ENCODE measurements around the gene CAMK1D. TPM values are rescaled to one million over a fixed set of nuclear protein-coding genes. Genes with fewer than 3 reads are reported as not detected.
"Not testable (repeated sequence)": the region's sequence is repeated elsewhere in the genome, so short reads cannot be mapped to it uniquely, and the experiment has no call there.

CAMK1D gene
- total RNA-seq, 1 experiment from 2014 or later: 3.8 TPM

DNA sequence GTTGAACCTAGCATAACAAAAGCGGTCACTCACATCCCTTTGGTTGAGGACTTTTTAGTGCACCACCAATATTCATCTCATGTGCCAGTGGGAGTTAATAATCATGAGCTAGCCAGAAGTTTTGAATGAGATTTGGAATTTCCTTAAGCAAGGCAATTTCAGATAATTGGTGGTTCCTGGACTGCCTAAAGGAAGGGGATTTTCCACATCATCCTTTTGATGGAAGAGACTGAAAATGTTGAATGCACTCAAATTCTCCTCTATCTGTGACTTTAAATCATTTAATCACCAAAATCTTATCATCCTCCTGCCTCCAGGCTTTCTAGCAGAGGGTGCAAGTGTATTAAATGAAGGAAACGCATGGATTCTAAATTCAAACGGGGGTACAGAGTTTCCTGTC, 391.5 kb downstream of the CAMK1D start:
- Histone ChIP-seq H3K4me1 (replicated peaks) (no peaks in the 10 kb centered on the region), H3K36me3 (no peaks in the 10 kb centered on the region), H3K4me3 (no peak overlapping the region), H3K27ac (no peak overlapping the region), H3K27me3 (replicated peaks) (no peaks in the 10 kb centered on the region), H3K9me3 (replicated peaks) (no peaks in the 10 kb centered on the region)
- DNase-seq (ENCODE audit: low read depth in 1 of 2, low spot score in 2 of 2): no peak

- Histone ChIP-seq H3K27me3 (replicated peaks) (no peaks in the 10 kb centered on the region), H3K36me3 (no peaks in the 10 kb centered on the region), H3K27ac (no peak overlapping the region), H3K4me3 (no peak overlapping the region), H3K4me1 (replicated peaks) (no peaks in the 10 kb centered on the region), H3K9me3 (replicated peaks) (no peaks in the 10 kb centered on the region)
- DNase-seq (ENCODE audit: low read depth in 1 of 2, low spot score in 2 of 2): no peak
Observed at GRCh38 chr10:12741360-12741804, 392.0 kb downstream of the CAMK1D start.

- no peak for DNase-seq (ENCODE audit: low read depth in 1 of 2, low spot score in 2 of 2)
- Histone ChIP-seq H3K27me3 (replicated peaks) (no peaks in the 10 kb centered on the region), H3K4me3 (no peak overlapping the region), H3K36me3 (no peaks in the 10 kb centered on the region), H3K4me1 (replicated peaks) (no peaks in the 10 kb centered on the region), H3K9me3 (replicated peaks) (no peaks in the 10 kb centered on the region), H3K27ac (no peak overlapping the region)
Observed at GRCh38 chr10:12742771-12743170, 393.4 kb downstream of the CAMK1D start.

- H3K27me3 ChIP-seq (replicated peaks); H3K4me1 ChIP-seq (replicated peaks); H3K27ac ChIP-seq: not testable (repeated sequence)
Observed at GRCh38 chr10:12743466-12743865, 394.1 kb downstream of the CAMK1D start.

GRCh38 chr10:12743941-12744340, 394.6 kb downstream of the CAMK1D start:
- Histone ChIP-seq H3K36me3 (no peaks in the 10 kb centered on the region), H3K4me3 (no peak overlapping the region), H3K27me3 (replicated peaks) (no peaks in the 10 kb centered on the region), H3K9me3 (replicated peaks) (no peaks in the 10 kb centered on the region), H3K4me1 (replicated peaks) (no peaks in the 10 kb centered on the region), H3K27ac (no peak overlapping the region)
- DNase-seq (ENCODE audit: low read depth in 1 of 2, low spot score in 2 of 2): no peak

More at GRCh38 chr10:12743466-12743865, 394.1 kb downstream of the CAMK1D start:
- not testable (repeated sequence) for H3K4me3 ChIP-seq; H3K9me3 ChIP-seq (replicated peaks); DNase-seq (ENCODE audit: low read depth in 1 of 2, low spot score in 2 of 2); H3K36me3 ChIP-seq

- H3K4me1 ChIP-seq (replicated peaks): no peaks in the 10 kb centered on the region
- H3K4me3 ChIP-seq: no peak overlapping the region
- H3K27ac ChIP-seq: no peak overlapping the region
- no peak for DNase-seq (ENCODE audit: low read depth in 1 of 2, low spot score in 2 of 2)
- no peaks in the 10 kb centered on the region for H3K9me3 ChIP-seq (replicated peaks)
- H3K27me3 ChIP-seq (replicated peaks): no peaks in the 10 kb centered on the region
- no peaks in the 10 kb centered on the region for H3K36me3 ChIP-seq
Observed at GRCh38 chr10:12748186-12748585, 398.8 kb downstream of the CAMK1D start.

DNA sequence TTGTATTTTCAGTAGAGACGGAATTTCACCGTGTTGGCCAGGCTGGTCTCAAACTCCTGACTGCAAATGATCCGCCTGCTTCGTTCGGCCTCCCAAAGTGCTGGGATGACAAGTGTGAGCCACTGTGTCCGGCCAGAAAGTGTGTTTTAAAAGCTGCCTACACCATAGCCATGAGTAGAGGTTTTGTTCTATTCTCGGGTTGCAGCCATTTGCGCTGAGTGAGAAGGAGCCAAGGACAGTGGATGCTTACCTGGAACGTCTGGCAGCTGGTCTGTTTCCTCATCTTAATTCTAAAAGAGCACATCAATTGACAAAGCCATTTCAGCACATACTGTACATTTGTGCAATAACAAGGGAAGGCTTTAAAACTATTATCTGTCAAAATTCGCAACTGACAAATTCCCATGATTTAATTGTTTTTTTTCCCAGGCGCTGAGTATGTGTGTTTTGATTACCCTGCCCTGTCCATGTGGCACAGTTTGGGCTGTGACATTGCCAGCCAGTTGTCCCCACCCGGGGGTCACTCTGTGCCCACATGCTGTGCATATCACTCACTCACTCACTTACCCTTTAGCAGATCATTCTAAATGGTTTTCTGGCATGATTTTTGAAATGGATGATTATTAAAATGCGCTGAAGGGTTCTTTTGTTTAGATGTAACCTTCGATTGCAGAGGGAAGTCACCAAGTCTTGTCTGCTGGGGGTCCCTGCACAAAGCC, 400.6 kb downstream of the CAMK1D start:
- no peak overlapping the region for H3K27ac ChIP-seq

DNA sequence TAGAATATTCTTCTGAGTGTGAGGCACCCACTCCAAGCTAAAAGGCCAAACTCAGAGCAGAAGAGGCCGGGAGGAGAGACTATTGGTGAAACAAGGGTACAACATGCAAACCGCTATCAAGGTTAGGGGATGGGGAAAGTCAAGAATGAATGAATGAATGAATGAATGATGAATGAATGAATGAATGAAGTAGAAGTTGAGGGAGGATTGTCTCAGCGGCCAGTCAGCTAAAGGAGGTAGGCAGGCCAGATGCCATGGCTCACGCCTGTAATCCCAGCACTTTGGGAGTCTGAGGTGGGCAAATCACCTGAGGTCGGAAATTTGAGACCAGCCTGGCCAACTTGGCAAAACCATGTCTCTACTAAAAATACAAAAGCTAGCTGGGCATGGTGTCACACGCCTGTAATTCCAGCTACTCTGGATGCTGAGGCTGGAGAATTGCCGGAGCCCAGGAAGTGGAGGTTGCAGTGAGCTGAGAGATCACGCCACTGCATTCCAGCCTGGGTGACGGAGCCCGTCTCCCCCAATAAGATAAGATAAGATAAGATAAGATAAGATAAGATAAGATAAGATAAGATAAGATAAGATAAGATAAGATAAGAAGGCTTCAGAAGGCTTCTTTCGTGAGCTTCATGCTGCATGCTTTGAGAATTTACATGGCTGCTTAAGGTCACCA, 401.3 kb downstream of the CAMK1D start:
- H3K4me3 ChIP-seq: no peak overlapping the region
- no peaks in the 10 kb centered on the region for H3K4me1 ChIP-seq (replicated peaks)
- DNase-seq (ENCODE audit: low read depth in 1 of 2, low spot score in 2 of 2): no peak
- no peaks in the 10 kb centered on the region for H3K36me3 ChIP-seq
- H3K9me3 ChIP-seq (replicated peaks): no peaks in the 10 kb centered on the region
- H3K27ac ChIP-seq: no peak overlapping the region
- H3K27me3 ChIP-seq (replicated peaks): no peaks in the 10 kb centered on the region

More for the DNA sequence above, 400.6 kb downstream of the CAMK1D start:
- Histone ChIP-seq H3K36me3 (no peaks in the 10 kb centered on the region), H3K4me1 (replicated peaks) (no peaks in the 10 kb centered on the region), H3K9me3 (replicated peaks) (no peaks in the 10 kb centered on the region), H3K27me3 (replicated peaks) (no peaks in the 10 kb centered on the region), H3K4me3 (no peak overlapping the region)
- no peak for DNase-seq (ENCODE audit: low read depth in 1 of 2, low spot score in 2 of 2)

- Histone ChIP-seq H3K36me3 (no peaks in the 10 kb centered on the region), H3K4me3 (no peak overlapping the region), H3K9me3 (replicated peaks) (no peaks in the 10 kb centered on the region), H3K27ac (no peak overlapping the region), H3K4me1 (replicated peaks) (no peaks in the 10 kb centered on the region), H3K27me3 (replicated peaks) (no peaks in the 10 kb centered on the region; the same call in 1 of the 2 replicates)
- no peak for DNase-seq (ENCODE audit: low read depth in 1 of 2, low spot score in 2 of 2)
Observed at GRCh38 chr10:12755075-12755474, 405.7 kb downstream of the CAMK1D start.

DNA sequence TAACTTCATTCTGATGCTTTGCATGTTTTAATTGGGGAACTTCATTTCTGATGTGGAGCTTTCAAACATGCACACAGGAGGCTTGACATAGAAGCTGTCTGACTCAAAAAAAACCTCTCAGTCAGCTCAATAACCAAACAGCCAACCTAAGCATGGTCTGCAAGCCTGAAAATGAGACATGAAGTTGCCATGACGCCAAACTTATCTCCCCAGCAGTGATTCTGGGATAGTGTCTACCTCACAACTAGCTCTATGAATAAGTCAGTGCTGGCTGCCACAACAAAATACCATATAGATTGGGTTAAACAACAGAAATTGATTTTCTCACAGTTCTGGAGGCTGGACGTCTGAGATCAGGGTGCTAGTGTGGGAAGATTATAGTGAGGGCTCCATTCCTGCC, 408.0 kb downstream of the CAMK1D start:
- no peak for DNase-seq (ENCODE audit: low read depth in 1 of 2, low spot score in 2 of 2)
- Histone ChIP-seq H3K4me3 (no peak overlapping the region), H3K27me3 (replicated peaks) (no peaks in the 10 kb centered on the region; the same call in 1 of the 2 replicates), H3K36me3 (no peaks in the 10 kb centered on the region), H3K9me3 (replicated peaks) (no peaks in the 10 kb centered on the region), H3K4me1 (replicated peaks) (no peaks in the 10 kb centered on the region), H3K27ac (no peak overlapping the region)

GRCh38 chr10:12758271-12758670, 408.9 kb downstream of the CAMK1D start:
- DNase-seq (ENCODE audit: low read depth in 1 of 2, low spot score in 2 of 2): no peak
- Histone ChIP-seq H3K27me3 (replicated peaks) (no peaks in the 10 kb centered on the region; the same call in 1 of the 2 replicates), H3K36me3 (no peaks in the 10 kb centered on the region), H3K4me3 (no peak overlapping the region), H3K9me3 (replicated peaks) (no peaks in the 10 kb centered on the region), H3K4me1 (replicated peaks) (no peaks in the 10 kb centered on the region), H3K27ac (no peak overlapping the region)

- Histone ChIP-seq H3K36me3 (no peaks in the 10 kb centered on the region), H3K27ac (no peak overlapping the region), H3K4me3 (no peak overlapping the region), H3K27me3 (replicated peaks) (no peaks in the 10 kb centered on the region), H3K4me1 (replicated peaks) (peaks cover 12% of the 10 kb centered on the region), H3K9me3 (replicated peaks) (no peaks in the 10 kb centered on the region)
- no peak for DNase-seq (ENCODE audit: low read depth in 1 of 2, low spot score in 2 of 2)
Observed at GRCh38 chr10:12766223-12766622, 416.9 kb downstream of the CAMK1D start.

- Histone ChIP-seq H3K36me3 (no peaks in the 10 kb centered on the region), H3K27me3 (replicated peaks) (no peaks in the 10 kb centered on the region), H3K27ac (peak overlapping the region; percentile 75), H3K9me3 (replicated peaks) (no peaks in the 10 kb centered on the region), H3K4me1 (replicated peaks) (peaks cover 12% of the 10 kb centered on the region), H3K4me3 (no peak overlapping the region)
- peak; percentile 54 to 55 for DNase-seq (ENCODE audit: low read depth in 1 of 2, low spot score in 2 of 2)
Observed at GRCh38 chr10:12768156-12769100, 419.1 kb downstream of the CAMK1D start.

Measured in SJSA1 (cell line).